PC-3 (cell line): ENCODE measurements around the gene PTPRN2. TPM values are rescaled to one million over a fixed set of nuclear protein-coding genes. Genes with fewer than 3 reads are reported as not detected.

Experiments
- ATAC-seq: fragments of 200-7000 bp; cut with Tn5 transposase; 2 replicates; pipeline ENCODE4 v1.9.1; 2020; ENCODE audit warnings: mild to moderate bottlenecking, moderate library complexity
- BruUV-seq: library from RNA; stranded (reverse); fragments of 400-500 nt; replicated peaks from 2 replicates; lab custom pipeline; 2021; lab: Mats Ljungman, UMichigan
- CTCF ChIA-PET: fragments of 300-600 bp; sonication (Branson Sonifier 250); formaldehyde crosslinking; loops from one replicate; lab custom pipeline; 2022; ENCODE audit warnings: antibody characterized with exemption; lab: Charles Lee
- POLR2A ChIA-PET: fragments of 300-600 bp; sonication (Branson Sonifier 250); formaldehyde crosslinking; loops from one replicate; lab custom pipeline; 2022; ENCODE audit warnings: antibody characterized with exemption; ENCODE audit not compliant: unreplicated experiment; lab: Charles Lee
- DNase-seq: peaks from one replicate; pipeline ENCODE4 v3.0.0-alpha.2; 2015
- H2AFZ ChIP-seq: fragments of 300-600 bp; sonication (generic); 2 replicates; pipeline ENCODE4 v1.6.0; 2016; ENCODE audit warnings: antibody characterized with exemption, low read length
- H3F3A ChIP-seq: fragments of 300-600 bp; sonication (generic); one replicate; pipeline ENCODE4 v1.6.0; 2017; ENCODE audit warnings: antibody characterized with exemption, low read length, control low read depth, mild to moderate bottlenecking; ENCODE audit not compliant: unreplicated experiment
- H3K27ac ChIP-seq: fragments of 300-600 bp; sonication (generic); 2 replicates; pipeline ENCODE4 v1.5.1; 2016; ENCODE audit warnings: mild to moderate bottlenecking, low read length
- H3K27me3 ChIP-seq: fragments of 300-600 bp; sonication (generic); 2 replicates; pipeline ENCODE4 v1.6.1; 2016; ENCODE audit warnings: low read length, mixed read lengths
- H3K36me3 ChIP-seq: fragments of 300-600 bp; sonication (generic); 2 replicates; pipeline ENCODE4 v1.6.1; 2016; ENCODE audit warnings: low read depth, mixed run types, low read length, mixed read lengths
- H3K4me1 ChIP-seq: fragments of 300-600 bp; sonication (generic); 2 replicates; pipeline ENCODE4 v1.5.1; 2016; ENCODE audit warnings: low read length; ENCODE audit not compliant: insufficient read depth
- H3K4me2 ChIP-seq: fragments of 300-600 bp; sonication (generic); 2 replicates; pipeline ENCODE4 v1.6.0; 2016; ENCODE audit warnings: low read length
- H3K4me3 ChIP-seq: fragments of 300-600 bp; sonication (generic); 2 replicates; pipeline ENCODE4 v1.5.1; 2016; ENCODE audit warnings: mild to moderate bottlenecking, low read length, mixed read lengths
- H3K79me2 ChIP-seq: fragments of 300-600 bp; sonication (generic); 2 replicates; pipeline ENCODE4 v1.6.1; 2017; ENCODE audit warnings: low read length, mixed read lengths
- H3K9ac ChIP-seq: fragments of 300-600 bp; sonication (generic); 2 replicates; pipeline ENCODE4 v1.6.0; 2016; ENCODE audit warnings: mild to moderate bottlenecking, low read length
- H3K9me2 ChIP-seq: fragments of 300-600 bp; sonication (generic); replicated peaks from 2 replicates; pipeline ENCODE4 v1.6.1; 2016; ENCODE audit warnings: mixed run types, low read length, mixed read lengths
- H3K9me3 ChIP-seq: fragments of 300-600 bp; sonication (generic); 2 replicates; pipeline ENCODE4 v1.6.1; 2016; ENCODE audit warnings: low read length, mixed read lengths
- H4K20me1 ChIP-seq: fragments of 300-600 bp; sonication (generic); 2 replicates; pipeline ENCODE4 v1.6.1; 2016; ENCODE audit warnings: low read length, mixed read lengths
- CTCF ChIP-seq: fragments of 300-600 bp; sonication (generic); conservative IDR thresholded peaks from 2 replicates; pipeline ENCODE4 v1.5.1; 2017; ENCODE audit warnings: antibody characterized with exemption, low read depth, mild to moderate bottlenecking, low read length
- EZH2 ChIP-seq: fragments of 300-600 bp; sonication (generic); IDR thresholded peaks from one replicate; pipeline ENCODE4 v1.6.1; 2017; ENCODE audit warnings: antibody characterized with exemption, mild to moderate bottlenecking, low read length; ENCODE audit not compliant: unreplicated experiment
- EZH2phosphoT487 ChIP-seq: fragments of 300-600 bp; sonication (generic); IDR thresholded peaks from 2 replicates; pipeline ENCODE4 v1.6.1; 2018; ENCODE audit warnings: mild to moderate bottlenecking, antibody characterized with exemption, low read length, borderline replicate concordance
- intact Hi-C: fragments of 100-400 bp; cut with micrococcal nuclease; formaldehyde crosslinking; loops from 2 replicates; pipeline ENCODE4 v1.9.0; 2023
- total RNA-seq: library from RNA; depleted of rRNA; stranded (reverse); fragments of >200 nt; gene quantifications from 2 replicates; pipeline ENCODE4 v1.2.3, GENCODE V29; 2014

Gene PTPRN2
- total RNA-seq, 1 experiment from 2014 or later: 3.2 TPM

- DNase-seq: no peak
- BruUV-seq: TSS peak; percentile 91
- no peak overlapping the region for H3K4me3 ChIP-seq
- H3K79me2 ChIP-seq: no peaks in the 10 kb centered on the region
- no peaks in the 10 kb centered on the region for H4K20me1 ChIP-seq
- H3K9me2 ChIP-seq: no peaks in the 10 kb centered on the region
- intact Hi-C loops: loop anchor here (2.0 to 10.0 kb wide), 3 partner anchors 67 to 147 kb away; no protein-coding TSS in a partner anchor
- H2AFZ ChIP-seq: no peak overlapping the region
- CTCF ChIA-PET: no interaction called here
- POLR2A ChIA-PET: no interaction called here
- H3K9me3 ChIP-seq: peaks cover 8% of the 10 kb centered on the region; the same call in 1 of the 2 replicates
- TF ChIP-seq CTCF (no peak), EZH2phosphoT487 (no peak), EZH2 (no peak)
- peak overlapping the region; percentile 39; the same call in 1 of the 2 replicates for H3K4me2 ChIP-seq
- peaks cover 31% of the 10 kb centered on the region; the same call in 1 of the 2 replicates for H3K27me3 ChIP-seq
- H3K36me3 ChIP-seq: no peaks in the 10 kb centered on the region
- no peak for ATAC-seq
- H3K9ac ChIP-seq: no peak overlapping the region
- H3F3A ChIP-seq: no peaks in the 10 kb centered on the region
- H3K4me1 ChIP-seq: peaks cover 8% of the 10 kb centered on the region; the same call in 1 of the 2 replicates
- H3K27ac ChIP-seq: no peak overlapping the region
These were observed 5.5 kb downstream of the PTPRN2 start for GRCh38 chr7:158582089-158582456.

- ATAC-seq (peak; percentile 83), DNase-seq (peak; percentile 56)
- intact Hi-C loops: loop anchor here (2.0 to 10.0 kb wide), 3 partner anchors 67 to 147 kb away; no protein-coding TSS in a partner anchor
- Histone ChIP-seq H3K9me3 (peaks cover 8% of the 10 kb centered on the region; the same call in 1 of the 2 replicates), H3K4me1 (peaks cover 8% of the 10 kb centered on the region; the same call in 1 of the 2 replicates), H3K79me2 (no peaks in the 10 kb centered on the region), H2AFZ (no peak overlapping the region), H3K27me3 (peaks cover 29% of the 10 kb centered on the region; the same call in 1 of the 2 replicates), H3K4me3 (no peak overlapping the region), H3F3A (no peaks in the 10 kb centered on the region), H3K9me2 (no peaks in the 10 kb centered on the region), H3K36me3 (no peaks in the 10 kb centered on the region), H3K9ac (no peak overlapping the region), H4K20me1 (no peaks in the 10 kb centered on the region), H3K27ac (no peak overlapping the region), H3K4me2 (peak overlapping the region; percentile 39; the same call in 1 of the 2 replicates)
- TSS peak; percentile 92 for BruUV-seq
- POLR2A ChIA-PET: no interaction called here
- TF ChIP-seq EZH2phosphoT487 (no peak), EZH2 (no peak), CTCF (no peak)
- CTCF ChIA-PET: no interaction called here
These were observed 6.1 kb downstream of the PTPRN2 start for GRCh38 chr7:158581440-158582088.
